NT2/D1 (cell line): Measurements from ENCODE around the gene ARID3B.

Source experiments
- DNase-seq: peaks from one replicate; pipeline ENCODE4 v3.0.0-alpha.2; 2011; ENCODE audit warnings: low read depth, low spot score
- H3K27me3 ChIP-seq: 2 replicates; pipeline ENCODE4 v1.6.0; 2011; ENCODE audit warnings: mild to moderate bottlenecking; ENCODE audit not compliant: insufficient read length, insufficient read depth
- H3K36me3 ChIP-seq: 2 replicates; pipeline ENCODE4 v1.6.1; 2011; ENCODE audit warnings: mild to moderate bottlenecking, low read length, mixed read lengths; ENCODE audit not compliant: insufficient read depth, insufficient read length
- H3K4me1 ChIP-seq: 2 replicates; pipeline ENCODE4 v1.5.1; 2011; ENCODE audit not compliant: insufficient read depth, insufficient read length
- H3K4me3 ChIP-seq: 2 replicates; pipeline ENCODE4 v1.5.1; 2011; ENCODE audit warnings: low read depth; ENCODE audit not compliant: insufficient read length
- H3K9ac ChIP-seq: 2 replicates; pipeline ENCODE4 v1.6.0; 2011; ENCODE audit warnings: low read depth; ENCODE audit not compliant: insufficient read length
- H3K9me3 ChIP-seq: 2 replicates; pipeline ENCODE4 v1.5.1; 2011; ENCODE audit warnings: mild to moderate bottlenecking, low read length; ENCODE audit not compliant: insufficient read depth
- SUZ12 ChIP-seq: IDR thresholded peaks from 2 replicates; pipeline ENCODE4 v1.6.1; 2011; ENCODE audit not compliant: insufficient read length, insufficient read depth; ENCODE audit errors: extremely low read depth
- YY1 ChIP-seq: IDR thresholded peaks from 2 replicates; pipeline ENCODE4 v1.6.1; 2011; ENCODE audit not compliant: insufficient read length, insufficient read depth
- ZNF274 ChIP-seq: IDR thresholded peaks from 2 replicates; pipeline ENCODE4 v1.6.1; 2011; ENCODE audit warnings: mild to moderate bottlenecking, low read depth, low read length

Gene ARID3B

DNA sequence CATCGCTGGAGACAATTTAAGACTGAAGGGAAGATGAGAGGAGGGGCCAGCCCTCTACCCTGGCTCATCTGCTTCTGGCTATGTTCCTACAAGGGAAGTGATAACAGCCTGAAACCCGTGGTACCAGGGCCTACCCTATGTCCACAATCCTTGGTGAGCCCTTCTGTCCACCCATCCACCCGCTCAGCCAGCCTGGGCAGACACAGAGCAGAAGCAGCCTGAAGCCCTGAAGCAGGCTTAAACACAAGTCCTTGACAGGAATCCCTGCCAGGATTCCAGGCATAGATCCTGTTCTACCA is 90.0 kb downstream of the ARID3B start:
- peaks cover 100% of the 10 kb centered on the region for H3K36me3 ChIP-seq
- no peak overlapping the region for H3K4me3 ChIP-seq
- no peak overlapping the region for H3K9ac ChIP-seq
- no peaks in the 10 kb centered on the region for H3K4me1 ChIP-seq
- no peaks in the 10 kb centered on the region for H3K9me3 ChIP-seq
- no peaks in the 10 kb centered on the region for H3K27me3 ChIP-seq
- TF ChIP-seq YY1 (no peak), ZNF274 (no peak), SUZ12 (no peak)
- DNase-seq: no peak

DNA sequence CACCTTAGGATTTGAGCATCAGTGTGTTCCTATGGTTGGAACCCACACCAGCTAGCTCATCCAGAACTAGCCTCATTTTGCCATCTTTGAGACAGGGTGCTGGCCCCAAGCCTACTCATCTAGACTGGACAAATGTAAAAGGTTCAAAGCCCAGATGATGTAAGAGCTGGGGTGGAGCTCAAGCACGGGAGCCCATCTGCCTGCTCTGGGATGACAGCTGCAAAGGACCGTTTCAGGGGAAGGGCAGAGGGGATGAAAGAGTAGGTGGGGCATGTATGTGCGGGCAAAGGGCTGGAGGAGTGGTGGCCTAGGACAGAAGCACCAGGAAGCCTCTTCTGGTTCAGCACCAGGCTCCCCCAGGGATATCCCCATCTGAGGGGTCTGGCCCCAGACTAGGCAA is 90.4 kb downstream of the ARID3B start:
- no peak for DNase-seq
- Histone ChIP-seq H3K4me1 (no peaks in the 10 kb centered on the region), H3K4me3 (no peak overlapping the region), H3K9ac (no peak overlapping the region), H3K9me3 (no peaks in the 10 kb centered on the region), H3K36me3 (peaks cover 100% of the 10 kb centered on the region), H3K27me3 (no peaks in the 10 kb centered on the region)
- no peak for TF ChIP-seq YY1
- no peak for TF ChIP-seq SUZ12
- TF ChIP-seq ZNF274: no peak

DNA sequence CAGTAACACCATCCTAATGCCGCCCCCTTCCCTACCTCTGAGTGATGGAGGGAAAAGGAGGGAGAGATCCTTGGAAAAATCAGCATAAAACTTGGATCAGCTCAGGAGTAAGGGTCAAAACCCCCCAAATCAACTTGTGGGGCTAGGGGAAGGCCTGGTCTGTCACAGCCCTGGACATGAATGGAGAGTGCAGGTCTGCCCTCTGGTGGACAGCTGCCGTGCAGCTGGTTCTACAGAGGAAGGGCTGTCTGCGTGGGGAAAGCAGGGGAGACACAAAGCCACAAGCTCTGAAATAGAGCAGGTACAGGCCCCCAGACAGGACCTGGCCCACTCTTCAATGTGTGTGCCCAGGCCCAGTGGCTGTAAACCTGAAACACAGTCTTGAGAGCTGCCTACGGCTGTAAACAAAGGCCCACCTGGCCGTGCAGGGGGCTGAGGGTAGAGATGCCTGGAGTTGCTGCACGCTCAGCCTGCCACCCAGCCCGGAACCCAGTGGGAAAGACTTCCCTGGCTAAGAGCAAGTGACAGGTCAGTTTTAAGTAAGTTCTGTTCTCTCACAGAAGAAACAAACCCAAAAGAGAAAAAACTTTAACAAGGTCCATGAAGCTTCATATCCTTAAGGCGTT is 91.0 kb downstream of the ARID3B start:
- peak overlapping the region; percentile 28 for H3K9ac ChIP-seq
- H3K27me3 ChIP-seq: no peaks in the 10 kb centered on the region
- H3K9me3 ChIP-seq: no peaks in the 10 kb centered on the region
- DNase-seq: no peak
- H3K4me1 ChIP-seq: no peaks in the 10 kb centered on the region
- no peak for TF ChIP-seq ZNF274
- no peak for TF ChIP-seq YY1
- TF ChIP-seq SUZ12: no peak
- peaks cover 100% of the 10 kb centered on the region for H3K36me3 ChIP-seq
- H3K4me3 ChIP-seq: no peak overlapping the region

DNA sequence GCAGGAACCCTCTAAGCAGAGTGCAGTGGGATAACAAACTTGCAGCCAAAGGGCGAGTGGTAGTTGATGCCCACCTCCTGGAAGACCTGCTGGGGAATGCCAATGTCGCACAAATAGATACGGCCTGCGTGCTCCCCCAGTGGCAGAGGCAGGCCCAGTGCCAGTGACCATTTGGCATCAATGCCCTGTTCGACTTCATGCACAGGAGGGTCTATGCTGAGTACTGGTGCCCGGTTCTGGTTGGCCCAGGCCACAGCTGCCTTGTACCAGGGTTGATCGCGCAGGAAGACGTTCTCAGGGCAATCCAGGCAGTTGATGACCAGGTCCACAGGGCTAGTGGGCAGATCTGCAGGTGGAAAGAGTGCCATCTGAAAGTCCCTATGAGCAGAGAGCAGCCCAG is 91.6 kb downstream of the ARID3B start:
- H3K9me3 ChIP-seq: no peaks in the 10 kb centered on the region
- H3K9ac ChIP-seq: no peak overlapping the region
- no peak for DNase-seq
- no peak overlapping the region for H3K4me3 ChIP-seq
- H3K36me3 ChIP-seq: peaks cover 100% of the 10 kb centered on the region
- no peaks in the 10 kb centered on the region for H3K27me3 ChIP-seq
- TF ChIP-seq YY1 (no peak), ZNF274 (no peak), SUZ12 (no peak)
- no peaks in the 10 kb centered on the region for H3K4me1 ChIP-seq

DNA sequence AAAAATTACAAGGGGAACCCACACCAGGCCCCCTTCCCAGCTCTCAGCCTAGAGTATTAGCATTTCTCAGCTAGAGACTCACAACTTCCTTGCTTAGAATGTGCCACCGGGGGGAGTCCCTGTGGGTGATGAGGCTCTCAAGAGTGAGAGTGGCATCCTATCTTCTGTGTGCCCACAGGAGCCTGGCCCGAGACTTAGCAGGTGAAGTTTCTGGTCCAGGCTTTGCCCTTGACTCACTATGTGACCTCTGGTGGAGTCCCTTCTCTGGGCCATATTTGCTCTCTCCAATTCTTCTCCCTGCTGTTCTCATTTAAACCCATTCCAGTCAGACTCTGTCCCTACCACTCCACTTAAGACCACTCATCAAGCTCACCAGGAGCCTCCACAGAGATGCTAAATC is 92.8 kb downstream of the ARID3B start:
- Histone ChIP-seq H3K36me3 (peaks cover 97% of the 10 kb centered on the region), H3K4me1 (no peaks in the 10 kb centered on the region), H3K9me3 (no peaks in the 10 kb centered on the region), H3K27me3 (no peaks in the 10 kb centered on the region), H3K4me3 (no peak overlapping the region), H3K9ac (no peak overlapping the region)
- TF ChIP-seq YY1 (no peak), SUZ12 (no peak), ZNF274 (no peak)
- no peak for DNase-seq

DNA sequence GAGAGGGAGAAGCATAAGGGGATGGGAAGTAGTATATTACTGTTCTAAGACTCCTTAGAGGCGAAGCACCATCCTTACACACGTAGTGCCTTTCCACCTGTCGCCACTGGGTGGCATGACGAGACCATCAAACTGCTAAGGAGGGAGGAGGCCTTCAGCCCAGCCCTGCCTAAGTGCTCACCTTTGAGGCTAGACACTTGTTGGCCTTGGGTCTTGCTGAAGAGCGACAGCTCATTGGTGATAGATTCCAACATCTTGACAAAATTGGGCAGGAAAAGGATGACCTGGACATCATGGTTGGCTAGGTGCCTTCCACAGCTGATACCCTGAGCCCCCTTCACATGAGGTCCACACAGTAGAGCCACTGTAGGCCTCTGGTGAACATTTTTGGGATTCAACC is 94.2 kb downstream of the ARID3B start:
- no peaks in the 10 kb centered on the region for H3K27me3 ChIP-seq
- H3K9ac ChIP-seq: no peak overlapping the region
- H3K4me1 ChIP-seq: no peaks in the 10 kb centered on the region
- no peak overlapping the region for H3K4me3 ChIP-seq
- DNase-seq: peak; percentile 76
- TF ChIP-seq SUZ12: no peak
- TF ChIP-seq YY1: no peak
- TF ChIP-seq ZNF274: no peak
- H3K36me3 ChIP-seq: peaks cover 97% of the 10 kb centered on the region
- H3K9me3 ChIP-seq: no peaks in the 10 kb centered on the region

DNA sequence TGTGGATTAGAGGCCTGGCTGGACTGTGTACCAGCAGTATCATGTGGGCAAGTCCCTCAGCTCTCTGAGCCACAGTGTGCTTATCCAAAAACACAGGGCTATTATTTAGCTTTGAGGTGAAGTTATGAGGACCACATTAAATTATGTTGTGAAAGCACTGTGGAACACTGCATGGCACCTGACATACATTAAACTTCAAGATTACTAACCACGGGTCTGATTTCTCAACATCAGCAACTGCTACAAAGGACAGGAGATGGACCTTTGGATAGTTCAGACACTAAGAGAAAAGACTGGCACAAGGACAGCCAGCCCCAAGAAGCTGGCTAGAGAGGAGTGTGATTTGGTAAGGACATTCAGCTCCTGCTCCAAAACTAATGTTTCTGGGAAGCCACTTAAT is 96.0 kb downstream of the ARID3B start:
- no peaks in the 10 kb centered on the region for H3K9me3 ChIP-seq
- no peak overlapping the region for H3K9ac ChIP-seq
- no peak for DNase-seq
- no peaks in the 10 kb centered on the region for H3K4me1 ChIP-seq
- H3K36me3 ChIP-seq: peaks cover 91% of the 10 kb centered on the region
- no peaks in the 10 kb centered on the region for H3K27me3 ChIP-seq
- H3K4me3 ChIP-seq: no peak overlapping the region
- TF ChIP-seq ZNF274 (no peak), SUZ12 (no peak), YY1 (no peak)

DNA sequence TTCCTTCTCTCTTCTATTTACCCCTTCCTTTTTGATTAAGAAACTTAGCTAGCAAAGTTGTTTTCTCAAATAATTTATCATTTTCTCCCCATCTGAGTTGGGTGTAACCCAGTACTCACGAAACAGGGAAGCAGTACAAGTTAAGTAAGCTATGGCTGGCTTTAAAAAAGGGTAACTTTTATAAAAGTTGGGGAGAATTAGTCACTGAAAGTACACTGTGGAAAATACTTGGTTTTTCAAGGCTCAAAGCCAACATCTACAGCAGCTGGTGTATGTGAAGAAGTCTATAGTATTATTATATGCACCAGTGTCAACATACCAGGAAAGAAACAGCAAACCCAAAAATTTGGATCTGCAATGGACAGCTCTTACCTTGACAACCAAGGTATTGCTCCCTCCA is 100.1 kb downstream of the ARID3B start:
- peaks cover 64% of the 10 kb centered on the region for H3K36me3 ChIP-seq
- no peak overlapping the region for H3K9ac ChIP-seq
- TF ChIP-seq ZNF274 (no peak), YY1 (no peak), SUZ12 (no peak)
- no peaks in the 10 kb centered on the region for H3K9me3 ChIP-seq
- no peak overlapping the region for H3K4me3 ChIP-seq
- DNase-seq: no peak
- H3K27me3 ChIP-seq: no peaks in the 10 kb centered on the region
- peaks cover 12% of the 10 kb centered on the region for H3K4me1 ChIP-seq
